H9 (cell line): Measurements from ENCODE around the gene KIF12. TPM values are rescaled to one million over a fixed set of nuclear protein-coding genes. Genes with fewer than 3 reads are reported as not detected.

Source experiments
- DNase-seq: peaks from one replicate; pipeline ENCODE4 v3.0.0-alpha.2; 2017
- H2AFZ ChIP-seq: one replicate; pipeline ENCODE4 v1.6.1; 2013; ENCODE audit warnings: mild to moderate bottlenecking, low read length, control low read depth, moderate library complexity
- H2AK5ac ChIP-seq: 2 replicates; pipeline ENCODE4 v1.6.1; 2013; ENCODE audit warnings: low read length, control low read depth, mixed read lengths; ENCODE audit not compliant: insufficient read length
- H2BK120ac ChIP-seq: one replicate; pipeline ENCODE4 v1.6.1; 2013; ENCODE audit warnings: low read depth, mild to moderate bottlenecking, low read length, control low read depth, inconsistent platforms; ENCODE audit not compliant: poor library complexity, severe bottlenecking
- H2BK12ac ChIP-seq: 2 replicates; pipeline ENCODE4 v1.6.1; 2013; ENCODE audit warnings: low read length, control low read depth, mixed read lengths, low read depth; ENCODE audit not compliant: insufficient read length
- H2BK15ac ChIP-seq: 2 replicates; pipeline ENCODE4 v1.6.1; 2013; ENCODE audit warnings: low read depth, low read length, control low read depth
- H2BK20ac ChIP-seq: one replicate; pipeline ENCODE4 v1.6.1; 2013; ENCODE audit warnings: low read depth, mild to moderate bottlenecking, low read length, control low read depth, inconsistent platforms; ENCODE audit not compliant: poor library complexity, severe bottlenecking
- H2BK5ac ChIP-seq: 2 replicates; pipeline ENCODE4 v1.6.1; 2013; ENCODE audit warnings: low read length, control low read depth, mixed read lengths; ENCODE audit not compliant: insufficient read length
- H3K14ac ChIP-seq: 2 replicates; pipeline ENCODE4 v1.6.1; 2013; ENCODE audit warnings: low read length, control low read depth; ENCODE audit not compliant: insufficient read depth
- H3K18ac ChIP-seq: 2 replicates; pipeline ENCODE4 v1.6.1; 2013; ENCODE audit warnings: low read depth, mild to moderate bottlenecking, mixed read lengths, low read length, control low read depth; ENCODE audit not compliant: insufficient read length
- H3K23ac ChIP-seq: 2 replicates; pipeline ENCODE4 v1.6.1; 2013; ENCODE audit warnings: low read length, control low read depth, mixed read lengths, low read depth; ENCODE audit not compliant: insufficient read length
- H3K23me2 ChIP-seq: 2 replicates; pipeline ENCODE4 v1.6.1; 2013; ENCODE audit warnings: low read depth, mild to moderate bottlenecking, mixed read lengths, low read length, control low read depth; ENCODE audit not compliant: insufficient read length, poor library complexity, severe bottlenecking
- H3K27ac ChIP-seq: 2 replicates; pipeline ENCODE4 v1.5.1; 2013; ENCODE audit warnings: low read length, control low read depth, mixed read lengths, low read depth; ENCODE audit not compliant: insufficient read length
- H3K27me3 ChIP-seq: 2 replicates; pipeline ENCODE4 v1.6.1; 2013; ENCODE audit warnings: low read length, control low read depth, inconsistent platforms; ENCODE audit not compliant: insufficient read depth
- H3K4ac ChIP-seq: 2 replicates; pipeline ENCODE4 v1.6.1; 2013; ENCODE audit warnings: low read depth, mild to moderate bottlenecking, control low read depth, inconsistent platforms, low read length, moderate library complexity
- H3K4me1 ChIP-seq: 2 replicates; pipeline ENCODE4 v1.6.1; 2013; ENCODE audit warnings: low read length, control low read depth, inconsistent platforms; ENCODE audit not compliant: insufficient read depth
- H3K4me2 ChIP-seq: 2 replicates; pipeline ENCODE4 v1.6.1; 2013; ENCODE audit warnings: low read length, control low read depth, mixed read lengths; ENCODE audit not compliant: insufficient read length, insufficient read depth
- H3K56ac ChIP-seq: 2 replicates; pipeline ENCODE4 v1.6.1; 2013; ENCODE audit warnings: low read depth, mild to moderate bottlenecking, mixed read lengths, low read length, control low read depth; ENCODE audit not compliant: insufficient read length
- H3K79me1 ChIP-seq: 2 replicates; pipeline ENCODE4 v1.6.1; 2013; ENCODE audit warnings: low read depth, mild to moderate bottlenecking, moderate library complexity, low read length, control low read depth, inconsistent platforms; ENCODE audit not compliant: insufficient read depth, poor library complexity, severe bottlenecking
- H3K79me2 ChIP-seq: 2 replicates; pipeline ENCODE4 v1.6.1; 2013; ENCODE audit warnings: low read length, control low read depth, inconsistent platforms; ENCODE audit not compliant: insufficient read depth
- H3K9ac ChIP-seq: 2 replicates; pipeline ENCODE4 v1.6.1; 2013; ENCODE audit warnings: low read length, control low read depth, mixed read lengths; ENCODE audit not compliant: insufficient read length; ENCODE audit errors: extremely low read depth
- H3K9me3 ChIP-seq: one replicate; pipeline ENCODE4 v1.6.1; 2013; ENCODE audit warnings: low read depth, low read length, inconsistent platforms; ENCODE audit not compliant: control insufficient read depth
- H3T11ph ChIP-seq: one replicate; pipeline ENCODE4 v1.6.1; 2013; ENCODE audit warnings: mild to moderate bottlenecking, low read length, control low read depth, inconsistent platforms
- H4K20me1 ChIP-seq: one replicate; pipeline ENCODE4 v1.6.1; 2013; ENCODE audit not compliant: control insufficient read depth, insufficient read length, insufficient read depth
- H4K5ac ChIP-seq: 2 replicates; pipeline ENCODE4 v1.6.1; 2013; ENCODE audit warnings: low read depth, mild to moderate bottlenecking, mixed read lengths, low read length, control low read depth; ENCODE audit not compliant: insufficient read length
- H4K8ac ChIP-seq: replicated peaks from 2 replicates; pipeline ENCODE4 v1.6.1; 2013; ENCODE audit warnings: low read length, control low read depth, mixed read lengths, low read depth; ENCODE audit not compliant: insufficient read length
- H4K91ac ChIP-seq: 2 replicates; pipeline ENCODE4 v1.6.1; 2013; ENCODE audit warnings: low read depth, mild to moderate bottlenecking, moderate library complexity, mixed read lengths, low read length, control low read depth; ENCODE audit not compliant: insufficient read length
- H3K27ac Mint-ChIP-seq, 3 experiments: 2 replicates in 2 of 3; 3 replicates in 1 of 3; pipeline ENCODE4 v1.8.0; 2020 to 2021; ENCODE audit warnings: mixed read lengths in 3 of 3, mild to moderate bottlenecking in 1 of 3, moderate library complexity in 1 of 3
- H3K27me3 Mint-ChIP-seq: 2 replicates; pipeline ENCODE4 v1.8.0; 2021; ENCODE audit warnings: low read depth, mild to moderate bottlenecking, moderate library complexity, mixed read lengths
- H3K36me3 Mint-ChIP-seq, 3 experiments: 2 replicates in 2 of 3; 3 replicates in 1 of 3; pipeline ENCODE4 v1.8.0; 2020 to 2021; ENCODE audit warnings: low read depth in 3 of 3, mixed read lengths in 3 of 3; ENCODE audit not compliant: insufficient read depth in 1 of 3
- H3K4me1 Mint-ChIP-seq, 2 experiments: 2 replicates each; pipeline ENCODE4 v1.8.0; 2020; ENCODE audit warnings: mixed read lengths in 2 of 2
- H3K4me3 Mint-ChIP-seq, 2 experiments: 2 replicates in 1 of 2; 3 replicates in 1 of 2; pipeline ENCODE4 v1.8.0; 2020 to 2021; ENCODE audit warnings: mild to moderate bottlenecking in 2 of 2, mixed read lengths in 2 of 2, moderate library complexity in 1 of 2
- H3K9me3 Mint-ChIP-seq, 2 experiments: 2 replicates in 1 of 2; 3 replicates in 1 of 2; pipeline ENCODE4 v1.8.0; 2020; ENCODE audit warnings: mild to moderate bottlenecking in 2 of 2, mixed read lengths in 2 of 2, moderate library complexity in 1 of 2
- CTCF ChIP-seq: fragments of 200-600 bp; sonication (generic); conservative IDR thresholded peaks from 3 replicates; pipeline ENCODE4 v1.8.0; 2021; ENCODE audit warnings: antibody characterized with exemption, mild to moderate bottlenecking
- WGBS: extraction: QIAGEN DNeasy Blood & Tissue Kit; methylation state at CpG from one replicate; pipeline ENCODE4 v1.1.7; 2013; ENCODE audit warnings: missing lambda C conversion rate, low lambda C conversion rate, mixed read lengths; ENCODE audit not compliant: insufficient read length; ENCODE audit errors: extremely low coverage; 5-methylcytosine and 5-hydroxymethylcytosine counted together
- total RNA-seq: library from RNA; stranded (reverse); gene quantifications from 2 replicates; pipeline ENCODE4 v1.2.1, GENCODE V29; 2021

The KIF12 gene
- total RNA-seq, 1 experiment from 2014 or later: 3.3 TPM

- Histone ChIP-seq H3K4ac (no peak overlapping the region), H2AK5ac (no peak overlapping the region), H2AFZ (no peak overlapping the region), H2BK5ac (no peak overlapping the region), H3T11ph (no peak overlapping the region), H3K23ac (no peak overlapping the region), H2BK20ac (no peak overlapping the region), H4K5ac (no peak overlapping the region), H3K9ac (no peak overlapping the region), H4K91ac (no peak overlapping the region), H3K79me1 (no peaks in the 10 kb centered on the region), H2BK15ac (no peak overlapping the region), H3K27ac (no peak overlapping the region), H3K27me3 (no peaks in the 10 kb centered on the region; the same call in 1 of the 2 replicates), H3K4me1 (no peaks in the 10 kb centered on the region), H2BK12ac (no peak overlapping the region), H4K20me1 (no peaks in the 10 kb centered on the region), H2BK120ac (no peak overlapping the region), H3K4me2 (no peak overlapping the region), H3K23me2 (no peaks in the 10 kb centered on the region), H4K8ac (no peak overlapping the region), H3K18ac (no peak overlapping the region), H3K14ac (no peak overlapping the region), H3K56ac (no peak overlapping the region), H3K79me2 (no peaks in the 10 kb centered on the region), H3K9me3 (no peaks in the 10 kb centered on the region)
- no peak overlapping the region for H3K27ac Mint-ChIP-seq
- no peaks in the 10 kb centered on the region for H3K9me3 Mint-ChIP-seq
- no peaks in the 10 kb centered on the region for H3K36me3 Mint-ChIP-seq
- no peaks in the 10 kb centered on the region; a peak in 1 of 4 replicates for H3K4me1 Mint-ChIP-seq
- no CpG with 5 or more reads among the region's 7 CpGs for WGBS
- peaks cover 75% of the 10 kb centered on the region for H3K27me3 Mint-ChIP-seq
- no peak for DNase-seq
- no peak overlapping the region for H3K4me3 Mint-ChIP-seq
- no peak for TF ChIP-seq CTCF
Measured at GRCh38 chr9:114141553-114142402, 42.7 kb upstream of the KIF12 start.
